ENCODE data around the gene DLL3. TPM values are rescaled to one million over a fixed set of nuclear protein-coding genes. Genes with fewer than 3 reads are reported as not detected.
A peak's percentile ranks its signal among the peaks of the same experiment; 100 is the strongest.

DLL3 gene
- total RNA-seq, 2 donors from 2014 or later: 2.0 to 4.3 TPM

GRCh38 chr19:39514840-39515550 is 16.2 kb downstream of the DLL3 start, which contains the start of gene SELENOV:
Gene SELENOV, plus strand, starts transcription at chr19:39515139. Its CDS starts 74 bp downstream, at chr19:39515213.
- Mint-ChIP-seq H3K27ac (peak within 1 kb of the TSS; percentile 70), H3K4me3 (peak within 1 kb of the TSS; percentile 84), H3K9me3 (no peaks in the 10 kb centered on the region), H3K4me1 (peaks cover 19% of the 10 kb centered on the region), H3K36me3 (ENCODE audit: low read depth) (peaks cover 8% of the 10 kb centered on the region), H3K27me3 (ENCODE audit: insufficient read depth) (peaks cover 34% of the 10 kb centered on the region)
- Histone ChIP-seq H3K4me3 (ENCODE audit: low read length) (peak within 1 kb of the TSS; percentile 91), H3K27me3 (ENCODE audit: control insufficient read depth, insufficient read depth, low read length, poor library complexity, severe bottlenecking) (peaks cover 36% of the 10 kb centered on the region), H3K4me1 (ENCODE audit: control insufficient read depth, insufficient read depth, low read length) (no peaks in the 10 kb centered on the region), H3K9ac (ENCODE audit: extremely low read depth, low read length, poor library complexity, severe bottlenecking) (peak within 1 kb of the TSS; percentile 62), H3K9me3 (ENCODE audit: control insufficient read depth, low read length) (no peaks in the 10 kb centered on the region), H3K36me3 (ENCODE audit: control insufficient read depth, insufficient read depth, low read length) (no peaks in the 10 kb centered on the region), H3K27ac (ENCODE audit: low read depth, low read length) (no peak within 1 kb of the TSS)
- 0 to 1% methylated on average over 27 to 56 of the region's 56 CpGs for WGBS, 2 experiments (ENCODE audit: insufficient coverage in 1 of 2, insufficient read length in 1 of 2)
- peak; percentile 59 for TF ChIP-seq CTCF (conservative IDR thresholded peaks at IDR 0.05)
- peak; percentile 92 for DNase-seq

GRCh38 chr19:39515551-39516191 is 16.9 kb downstream of the DLL3 start:
- H3K27ac Mint-ChIP-seq: peak overlapping the region; percentile 70
- Histone ChIP-seq H3K36me3 (ENCODE audit: control insufficient read depth, insufficient read depth, low read length) (no peaks in the 10 kb centered on the region), H3K27ac (ENCODE audit: low read depth, low read length) (no peak overlapping the region), H3K4me1 (ENCODE audit: control insufficient read depth, insufficient read depth, low read length) (no peaks in the 10 kb centered on the region), H3K4me3 (ENCODE audit: low read length) (peak overlapping the region; percentile 91), H3K9me3 (ENCODE audit: control insufficient read depth, low read length) (no peaks in the 10 kb centered on the region), H3K9ac (ENCODE audit: extremely low read depth, low read length, poor library complexity, severe bottlenecking) (peak overlapping the region; percentile 62), H3K27me3 (ENCODE audit: control insufficient read depth, insufficient read depth, low read length, poor library complexity, severe bottlenecking) (peaks cover 36% of the 10 kb centered on the region)
- peaks cover 19% of the 10 kb centered on the region for H3K4me1 Mint-ChIP-seq
- H3K4me3 Mint-ChIP-seq: peak overlapping the region; percentile 84
- peaks cover 30% of the 10 kb centered on the region for H3K27me3 Mint-ChIP-seq (ENCODE audit: insufficient read depth)
- no peak for TF ChIP-seq CTCF (conservative IDR thresholded peaks at IDR 0.05)
- DNase-seq: peak; percentile 91
- 3 to 7% methylated on average over 11 to 44 of the region's 44 CpGs for WGBS, 2 experiments (ENCODE audit: insufficient coverage in 1 of 2, insufficient read length in 1 of 2)
- no peaks in the 10 kb centered on the region for H3K9me3 Mint-ChIP-seq
- H3K36me3 Mint-ChIP-seq (ENCODE audit: low read depth): peaks cover 11% of the 10 kb centered on the region

GRCh38 chr19:39516270-39516669 is 17.5 kb downstream of the DLL3 start:
- Histone ChIP-seq H3K27ac (ENCODE audit: low read depth, low read length) (no peak overlapping the region), H3K4me3 (ENCODE audit: low read length) (peak overlapping the region; percentile 91), H3K9ac (ENCODE audit: extremely low read depth, low read length, poor library complexity, severe bottlenecking) (peak overlapping the region; percentile 62), H3K4me1 (ENCODE audit: control insufficient read depth, insufficient read depth, low read length) (no peaks in the 10 kb centered on the region), H3K9me3 (ENCODE audit: control insufficient read depth, low read length) (no peaks in the 10 kb centered on the region), H3K36me3 (ENCODE audit: control insufficient read depth, insufficient read depth, low read length) (peaks cover 3% of the 10 kb centered on the region), H3K27me3 (ENCODE audit: control insufficient read depth, insufficient read depth, low read length, poor library complexity, severe bottlenecking) (peaks cover 36% of the 10 kb centered on the region)
- WGBS, 2 experiments (ENCODE audit: insufficient coverage in 1 of 2, insufficient read length in 1 of 2): 62 to 71% methylated on average over 4 to 6 of the region's 6 CpGs
- Mint-ChIP-seq H3K9me3 (no peaks in the 10 kb centered on the region), H3K4me1 (peaks cover 19% of the 10 kb centered on the region), H3K4me3 (peak overlapping the region; percentile 84), H3K36me3 (ENCODE audit: low read depth) (peaks cover 15% of the 10 kb centered on the region), H3K27ac (peak overlapping the region; percentile 17), H3K27me3 (ENCODE audit: insufficient read depth) (peaks cover 30% of the 10 kb centered on the region)
- no peak for DNase-seq
- TF ChIP-seq CTCF (conservative IDR thresholded peaks at IDR 0.05): no peak
